Metanephros (tissue), 1 donor: ENCODE measurements around the gene LIPA. TPM values are rescaled to one million over a fixed set of nuclear protein-coding genes. Genes with fewer than 3 reads are reported as not detected.

Source experiments
- total RNA-seq: library from RNA; depleted of rRNA; stranded (reverse); fragments of >200 nt; gene quantifications from one replicate; pipeline ENCODE4 v1.2.3, GENCODE V29; 2014

The LIPA gene
- 36.6 TPM for total RNA-seq

GRCh38 chr10:89251409-89252224, at the start of gene LIPA:
Gene LIPA, minus strand, starts transcription at chr10:89251775. Its CDS starts 4,127 bp downstream, at chr10:89247648.

GRCh38 chr10:89207181-89207800, 44.3 kb downstream of the LIPA start, which contains the start of gene CH25H:
Gene CH25H, minus strand, starts transcription at chr10:89207317. Its CDS starts 25 bp downstream, at chr10:89207292.

Other genes with a start within 250 kb of the LIPA start
- 0.41 TPM for gene CH25H, start 44.5 kb downstream of the LIPA start, total RNA-seq
- 8.4 TPM for gene IFIT2, start 50.3 kb upstream of the LIPA start, total RNA-seq
- 12.9 TPM for gene IFIT3, start 76.2 kb upstream of the LIPA start, total RNA-seq
- gene IFIT1B, start 126.3 kb upstream of the LIPA start, total RNA-seq = 3.0 TPM
- gene IFIT1, start 140.8 kb upstream of the LIPA start, total RNA-seq = 18.9 TPM
- 15.6 TPM for gene IFIT5, start 162.8 kb upstream of the LIPA start, total RNA-seq